GM18508 (cell line): Measurements from ENCODE around the gene AGPAT3.

Experiments used
- ATAC-seq: cut with Tn5 transposase; IDR thresholded peaks from one replicate; pipeline ENCODE4 v1.9.1; 2021; ENCODE audit warnings: moderate number of reproducible peaks; ENCODE audit not compliant: insufficient read depth, unreplicated experiment

AGPAT3 gene

DNA sequence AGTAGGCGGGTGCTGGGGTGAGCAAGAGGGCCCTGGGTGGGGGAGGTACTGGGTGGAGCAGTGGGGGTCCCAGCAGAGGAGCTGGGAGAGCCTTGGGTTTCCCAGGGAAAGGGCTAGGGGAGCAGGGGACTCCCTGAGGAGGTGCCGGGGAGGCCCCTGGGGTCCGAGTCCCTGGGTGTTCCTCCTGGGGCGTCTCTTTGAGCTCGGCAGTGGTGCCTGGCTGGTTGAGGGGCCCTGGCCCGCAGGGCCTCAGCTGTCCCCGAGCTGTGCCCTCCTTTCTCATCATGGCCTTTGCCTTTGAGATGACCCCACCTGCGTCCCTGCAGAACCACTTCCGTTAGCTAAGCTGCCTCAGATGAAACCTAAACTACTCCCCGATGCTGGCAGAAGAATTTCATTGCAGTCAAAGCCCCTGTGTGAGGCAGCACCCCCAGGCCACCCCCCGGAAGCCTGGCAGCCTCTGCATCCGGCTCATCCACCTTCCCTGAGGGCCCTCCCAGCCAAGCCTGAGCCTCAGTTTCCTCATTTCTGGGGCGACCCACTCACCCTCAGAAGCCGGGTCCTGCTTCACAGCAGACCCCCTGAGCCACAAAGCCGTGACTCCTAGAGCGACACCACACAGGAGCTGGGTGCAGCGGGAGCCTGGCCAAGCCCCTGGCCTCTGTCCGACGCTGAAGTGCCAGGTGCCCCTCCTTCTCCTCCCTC lies 103.5 kb downstream of the AGPAT3 start:
- no peak for ATAC-seq

GRCh38 chr21:43969115-43969444 lies 104.1 kb downstream of the AGPAT3 start:
- ATAC-seq, result no peak

GRCh38 chr21:43970551-43970950 lies 105.5 kb downstream of the AGPAT3 start:
- ATAC-seq, result no peak

GRCh38 chr21:43971201-43971991 lies 106.4 kb downstream of the AGPAT3 start:
- ATAC-seq, result no peak

GRCh38 chr21:43971992-43972255 lies 106.9 kb downstream of the AGPAT3 start:
- no peak for ATAC-seq

DNA sequence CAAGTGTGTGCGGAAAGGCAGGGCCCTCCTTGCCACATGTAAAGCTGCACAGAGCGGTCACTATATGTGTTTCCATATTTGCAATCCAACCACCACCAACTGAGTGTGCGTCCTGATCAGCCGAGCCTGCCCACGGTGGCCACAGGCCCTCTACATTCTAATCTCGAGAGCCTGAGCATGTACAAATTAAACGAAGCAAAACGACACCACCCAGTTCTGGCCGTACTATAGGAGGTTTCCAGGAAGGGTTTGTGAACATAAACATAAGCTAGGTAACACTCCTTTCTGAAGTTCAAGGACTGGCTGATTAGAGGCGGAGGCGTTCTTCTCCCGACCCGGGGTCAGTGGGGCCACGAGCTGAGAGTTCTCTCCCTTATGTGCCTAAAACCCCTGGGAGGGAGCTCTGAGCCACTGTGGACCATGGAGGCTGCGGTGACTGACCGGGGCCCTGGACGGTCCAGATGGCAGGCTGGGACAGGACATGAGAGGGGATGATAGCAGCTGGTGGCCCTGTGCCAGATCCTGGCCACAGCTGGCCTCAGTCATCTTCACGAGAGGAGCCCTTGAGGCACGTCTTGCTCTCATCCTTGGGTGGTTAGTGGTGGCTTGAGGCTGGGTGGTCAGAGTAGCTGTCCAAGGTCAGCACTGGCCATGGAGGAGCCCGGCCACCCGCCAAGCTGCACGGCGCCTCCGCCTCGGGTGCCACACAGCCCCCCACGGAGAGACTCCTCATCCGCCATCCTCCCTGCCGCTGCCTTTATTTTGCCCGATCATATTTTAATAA lies 108.0 kb downstream of the AGPAT3 start:
- no peak for ATAC-seq

GRCh38 chr21:43973634-43973955 lies 108.6 kb downstream of the AGPAT3 start:
- no peak for ATAC-seq

DNA sequence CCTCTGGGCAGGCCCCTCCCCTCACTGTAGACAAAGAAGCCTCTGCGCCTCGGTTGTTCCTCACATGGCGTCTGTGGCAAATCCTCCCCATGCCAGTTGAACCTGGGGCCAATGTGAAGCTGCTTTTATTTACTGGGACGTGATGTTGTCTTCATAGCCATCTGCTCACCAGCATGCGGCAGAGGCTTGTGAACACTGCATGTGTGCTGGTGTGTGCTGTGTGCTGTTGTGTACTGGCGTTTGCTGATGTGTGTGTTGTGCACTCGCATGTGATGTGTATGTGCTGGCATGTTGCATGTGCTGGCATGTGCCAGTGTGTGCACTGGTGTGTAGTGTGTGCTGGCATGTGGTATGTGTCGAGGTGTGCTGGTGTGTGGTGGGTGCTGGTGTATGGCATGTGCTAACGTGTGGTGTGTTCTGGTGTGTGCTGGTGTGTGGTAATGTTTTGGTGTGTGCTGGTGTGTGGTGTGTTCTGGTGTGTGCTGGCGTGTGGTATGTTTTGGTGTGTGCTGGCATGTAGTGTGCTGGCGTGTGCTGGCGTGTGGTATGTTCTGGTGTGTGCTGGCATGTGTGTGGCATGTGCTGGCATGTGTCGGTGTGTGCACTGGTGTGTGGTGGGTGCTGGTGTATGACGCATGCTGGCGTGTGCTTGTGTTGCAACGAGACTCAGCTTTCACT lies 109.9 kb downstream of the AGPAT3 start:
- ATAC-seq, result no peak

DNA sequence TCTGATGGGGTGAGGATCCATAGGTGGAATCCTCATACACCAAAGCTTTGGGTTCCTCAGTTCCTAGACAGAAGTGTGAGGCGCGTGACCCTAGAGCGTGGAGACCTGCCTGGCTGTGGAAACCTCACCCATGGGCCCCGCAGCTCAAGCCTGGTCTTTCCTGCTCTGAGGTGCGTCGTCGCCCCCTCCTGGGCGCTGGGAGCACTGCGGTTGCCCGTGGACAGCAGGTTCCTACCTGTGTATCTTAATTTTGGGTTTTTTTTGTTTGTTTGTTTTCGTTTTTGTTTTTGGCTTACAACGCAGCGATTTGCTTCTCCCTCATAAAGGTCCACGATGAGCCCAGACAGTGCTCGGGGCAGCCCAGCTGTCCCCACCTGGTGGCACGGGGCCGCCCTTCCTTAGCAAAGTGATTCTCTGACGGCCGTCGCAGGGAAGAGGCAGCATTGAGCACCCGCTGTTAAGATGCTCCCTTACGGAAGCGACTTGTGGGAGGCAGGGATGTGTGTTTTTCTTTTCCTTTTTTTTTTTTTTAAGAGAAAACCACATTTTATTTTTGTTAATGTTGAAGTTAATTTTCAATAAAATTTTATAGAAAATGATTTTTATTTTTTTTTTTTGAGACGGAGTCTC lies 110.6 kb downstream of the AGPAT3 start:
- ATAC-seq, result no peak

DNA sequence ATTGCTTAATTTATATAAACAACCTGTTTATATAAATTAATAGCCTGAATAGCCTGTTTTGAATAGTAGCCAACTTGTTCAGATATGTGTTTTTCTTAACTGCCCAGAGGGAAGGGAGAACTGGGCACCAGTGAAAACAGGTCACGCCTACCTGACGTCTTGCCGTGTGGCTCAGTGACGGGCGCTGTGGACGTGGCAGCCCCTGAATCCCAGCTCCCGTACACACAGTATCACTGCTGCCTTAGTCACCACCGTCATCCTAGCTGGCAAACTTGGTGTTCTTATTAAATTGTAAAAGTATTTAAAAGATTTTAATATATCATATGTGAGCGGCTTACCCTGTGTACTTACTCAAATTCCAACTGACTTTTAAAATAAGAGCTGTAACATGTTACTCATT lies 111.6 kb downstream of the AGPAT3 start:
- no peak for ATAC-seq

DNA sequence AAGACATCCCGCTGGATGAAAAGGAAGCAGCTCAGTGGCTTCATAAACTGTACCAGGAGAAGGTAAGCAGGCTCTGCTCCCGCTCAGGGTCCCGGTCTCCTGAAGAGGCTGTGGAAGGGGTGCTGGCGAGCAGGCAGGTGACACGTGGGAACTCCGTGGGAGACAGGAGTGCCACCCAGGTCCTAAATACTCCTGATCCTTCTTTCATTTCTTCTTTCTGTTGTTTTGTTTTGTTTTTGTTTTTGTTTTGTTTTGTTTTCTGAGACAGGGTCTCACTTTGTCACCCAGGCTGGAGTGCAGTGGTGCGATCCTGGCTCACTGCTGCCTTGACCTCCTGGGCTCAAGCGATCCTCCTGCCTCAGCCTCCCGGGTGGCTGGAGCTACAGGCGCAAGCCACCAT lies 113.0 kb downstream of the AGPAT3 start:
- no peak for ATAC-seq

DNA sequence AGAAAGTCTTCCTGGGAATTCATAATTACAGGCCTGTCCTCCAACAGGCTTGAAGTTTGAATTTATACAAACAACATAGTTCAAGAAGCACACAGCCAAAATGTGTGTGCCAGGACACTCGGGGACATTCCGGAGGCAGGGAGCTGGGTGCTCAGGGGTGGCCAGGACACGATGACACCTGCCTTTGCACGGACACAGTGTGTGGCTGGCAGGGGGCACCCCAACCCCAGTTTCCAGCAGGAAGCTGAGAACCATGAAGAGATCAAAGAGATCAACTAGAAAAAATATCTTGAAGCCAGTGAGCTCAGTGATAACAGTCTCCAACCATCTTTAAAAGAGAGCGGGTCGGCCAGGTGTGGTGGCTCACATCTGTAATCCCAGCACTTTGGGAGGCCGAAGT lies 114.6 kb downstream of the AGPAT3 start:
- no peak for ATAC-seq

DNA sequence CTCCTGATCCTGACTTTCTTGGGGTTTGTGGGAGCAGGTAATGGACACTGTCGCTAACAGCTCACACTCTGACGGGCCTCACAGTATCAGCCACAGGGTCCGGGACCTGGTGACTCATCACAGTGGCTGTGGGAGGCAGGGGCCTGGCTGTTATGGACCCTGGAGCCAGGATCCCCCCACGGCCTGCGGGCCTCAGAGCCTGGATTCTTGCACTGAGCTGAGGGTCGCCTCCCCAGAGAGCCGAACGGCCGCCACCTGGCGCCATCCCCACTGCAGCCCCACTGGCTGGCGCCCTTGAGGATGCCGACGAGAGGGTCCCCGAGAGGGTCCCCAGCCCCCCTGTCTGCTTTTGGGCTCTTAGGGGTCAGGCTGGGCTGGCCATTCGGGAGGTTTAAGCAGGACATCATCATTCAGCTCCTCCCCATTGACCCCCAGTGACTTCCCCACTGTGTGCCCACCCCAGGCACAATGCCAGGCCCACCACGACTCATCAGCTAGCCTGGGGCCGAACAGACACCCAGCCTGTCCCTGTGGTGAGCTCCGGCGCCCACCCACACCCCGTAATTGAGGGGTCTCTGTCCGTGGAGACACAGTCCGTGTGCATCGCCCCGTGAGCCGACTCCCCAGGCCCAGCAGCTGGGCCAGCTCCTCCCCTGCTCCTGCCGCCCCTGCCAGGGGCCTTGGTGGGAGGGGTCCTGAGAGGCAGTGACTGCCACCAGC lies 116.3 kb downstream of the AGPAT3 start:
- ATAC-seq, result no peak

GRCh38 chr21:43981871-43982210 lies 116.8 kb downstream of the AGPAT3 start:
- ATAC-seq, result no peak

DNA sequence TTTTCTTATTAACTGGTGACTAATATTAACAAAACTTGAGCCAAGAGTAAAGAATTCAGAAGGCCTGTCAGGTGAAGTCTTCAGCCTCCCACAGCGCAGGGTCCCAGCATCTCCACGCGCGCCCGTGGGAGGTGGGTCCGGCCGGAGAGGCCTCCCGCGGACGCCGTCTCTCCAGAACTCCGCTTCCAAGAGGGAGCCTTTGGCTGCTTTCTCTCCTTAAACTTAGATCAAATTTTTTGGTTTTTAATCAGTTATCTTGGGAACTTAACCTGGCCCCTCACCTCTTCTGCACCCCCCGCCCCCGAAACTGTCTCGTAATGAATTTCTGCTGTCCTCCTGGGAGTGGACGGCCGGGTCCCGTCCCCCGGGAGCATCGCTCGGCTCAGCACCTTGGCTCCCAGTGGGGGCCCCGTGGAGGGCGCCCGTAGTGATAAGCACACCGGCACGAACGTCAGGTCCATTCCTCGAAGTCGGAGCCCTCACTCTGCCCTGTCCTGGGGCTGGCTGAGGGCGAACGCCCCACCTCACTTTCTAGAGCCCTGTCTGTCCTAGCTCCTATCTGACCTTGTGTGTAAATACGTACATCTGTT lies 117.6 kb downstream of the AGPAT3 start:
- ATAC-seq, result no peak

DNA sequence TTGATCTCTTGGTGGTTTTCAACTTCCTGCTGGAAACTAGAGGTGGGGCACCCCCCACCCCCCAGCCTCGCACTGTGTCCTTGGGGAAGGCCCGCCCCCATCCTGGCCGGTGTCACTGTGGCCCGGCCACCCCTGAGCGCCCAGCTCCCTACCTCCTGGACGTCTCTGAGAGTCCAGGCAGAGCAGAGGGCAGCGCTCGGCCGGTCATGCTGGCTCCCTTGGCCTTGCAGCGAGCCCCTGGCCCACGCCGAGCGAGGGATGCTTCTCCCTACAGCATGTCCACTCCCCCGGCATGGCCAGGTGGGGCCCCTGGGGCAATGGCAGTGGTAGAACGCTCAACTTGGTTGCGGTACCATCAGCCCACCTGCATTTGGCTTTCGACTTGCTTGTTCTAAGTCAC lies 118.4 kb downstream of the AGPAT3 start:
- no peak for ATAC-seq

DNA sequence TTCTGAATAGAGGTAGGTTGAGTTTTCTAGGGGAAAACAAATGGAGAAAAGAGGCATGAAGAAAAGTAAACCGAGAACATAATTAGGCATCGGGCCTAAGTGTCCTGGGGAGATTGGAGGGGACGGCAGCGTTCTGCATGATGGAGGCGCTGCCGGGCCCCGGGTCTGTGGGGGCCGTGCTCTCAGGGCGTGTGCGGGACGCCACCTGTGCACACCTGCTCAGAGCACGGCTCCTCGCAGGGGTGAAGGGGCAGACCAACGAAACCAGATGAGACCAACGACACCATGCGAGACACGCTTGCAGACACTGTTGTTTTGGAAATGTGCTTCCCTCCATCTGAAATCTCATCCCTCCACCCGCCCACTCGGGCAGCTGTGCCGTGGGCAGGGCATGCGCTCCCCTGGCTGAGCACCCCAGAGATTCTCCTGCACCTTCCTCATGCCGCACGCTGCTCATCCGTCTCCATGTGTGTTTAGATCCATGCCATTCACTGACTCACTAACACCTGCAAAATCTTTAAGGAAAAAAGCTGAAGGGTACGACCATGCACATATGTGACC lies 118.9 kb downstream of the AGPAT3 start:
- ATAC-seq, result no peak

DNA sequence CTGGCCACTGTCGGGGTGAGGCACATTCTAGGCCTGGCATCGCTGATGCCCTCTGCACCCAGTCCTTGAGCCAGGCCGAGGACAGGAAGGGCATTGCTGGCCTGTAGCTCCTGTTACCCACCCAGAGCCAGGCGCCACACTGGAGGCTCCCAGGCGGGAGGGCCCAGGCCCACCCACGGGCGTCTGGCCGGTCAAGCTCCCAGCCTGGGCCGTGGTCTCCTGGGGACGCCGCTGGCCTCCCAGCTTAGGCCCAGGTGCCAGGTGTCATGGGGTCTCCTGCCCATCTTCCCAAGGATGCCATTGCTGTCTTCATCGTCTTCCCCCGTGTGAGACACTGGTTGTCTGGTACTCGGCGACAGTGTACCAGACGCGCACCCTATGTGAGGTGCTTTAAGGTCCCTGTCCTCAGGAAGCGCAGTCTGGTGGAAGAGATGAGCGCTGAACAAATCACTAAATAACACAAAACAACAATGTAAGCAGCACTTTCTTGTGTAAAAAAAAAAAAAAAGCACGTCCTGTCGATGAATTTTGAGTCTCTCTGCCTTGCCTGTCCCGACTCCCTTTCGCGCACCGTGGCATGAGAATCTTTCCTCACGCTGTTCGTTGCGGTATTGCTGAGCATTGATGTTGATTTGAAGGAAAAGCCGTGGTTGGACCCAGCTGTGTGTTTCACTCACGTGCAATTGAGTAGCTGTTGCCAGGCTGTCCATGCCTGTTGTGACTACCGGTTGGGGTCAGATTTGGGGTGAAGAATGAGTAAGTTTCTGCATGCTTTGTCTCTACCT lies 120.1 kb downstream of the AGPAT3 start:
- ATAC-seq, result no peak
